HG02763 (cell line): ENCODE results near the gene ESYT3.

Source experiments
- ATAC-seq: cut with Tn5 transposase; IDR thresholded peaks from one replicate; pipeline ENCODE4 v1.9.1; 2021; ENCODE audit warnings: mild to moderate bottlenecking, moderate library complexity; ENCODE audit not compliant: unreplicated experiment

Gene ESYT3

DNA sequence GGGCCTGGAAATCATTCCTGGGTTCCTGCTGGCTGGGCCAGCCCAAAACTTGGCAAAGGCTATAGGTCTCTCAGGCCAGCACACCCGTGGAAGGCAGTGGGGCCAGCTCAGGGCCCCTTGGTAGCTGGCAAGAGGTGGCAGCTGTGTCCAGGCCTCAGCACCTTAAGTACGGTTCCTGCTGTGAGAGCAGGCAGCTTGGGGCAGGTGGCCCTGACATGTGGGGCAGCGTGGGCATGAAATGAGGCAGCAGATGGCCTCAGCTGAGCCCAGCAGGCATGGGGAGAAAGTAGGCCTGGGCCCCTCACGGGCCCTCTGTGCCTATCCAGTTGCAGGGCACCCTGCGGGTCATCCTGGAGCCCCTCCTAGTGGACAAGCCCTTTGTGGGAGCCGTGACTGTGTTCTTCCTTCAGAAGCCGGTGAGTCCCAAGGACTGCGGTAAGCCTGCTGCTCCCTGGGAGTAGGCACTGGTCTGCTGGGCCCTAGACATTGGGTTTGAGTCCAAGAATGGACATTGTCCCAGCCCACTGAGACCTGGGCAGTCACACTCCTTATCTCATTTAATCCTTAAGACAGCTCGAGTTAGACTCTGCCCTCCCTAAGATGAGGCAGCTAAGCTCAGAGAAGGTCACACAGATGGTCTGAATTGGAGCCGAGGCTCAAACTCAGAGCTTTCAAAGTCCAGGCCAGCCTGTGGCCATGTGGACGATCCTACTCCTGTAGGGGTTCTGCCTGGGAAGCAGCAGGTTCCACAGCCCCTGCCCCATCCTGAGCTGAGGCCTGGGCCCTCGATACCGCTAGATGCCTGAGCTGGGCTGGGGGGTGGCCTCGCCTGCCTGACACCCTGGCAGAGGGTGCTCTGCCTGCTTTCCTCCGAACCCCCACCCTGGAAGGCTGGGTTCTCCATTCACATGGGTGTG lies 25.5 kb downstream of the ESYT3 start:
- ATAC-seq, result no peak

DNA sequence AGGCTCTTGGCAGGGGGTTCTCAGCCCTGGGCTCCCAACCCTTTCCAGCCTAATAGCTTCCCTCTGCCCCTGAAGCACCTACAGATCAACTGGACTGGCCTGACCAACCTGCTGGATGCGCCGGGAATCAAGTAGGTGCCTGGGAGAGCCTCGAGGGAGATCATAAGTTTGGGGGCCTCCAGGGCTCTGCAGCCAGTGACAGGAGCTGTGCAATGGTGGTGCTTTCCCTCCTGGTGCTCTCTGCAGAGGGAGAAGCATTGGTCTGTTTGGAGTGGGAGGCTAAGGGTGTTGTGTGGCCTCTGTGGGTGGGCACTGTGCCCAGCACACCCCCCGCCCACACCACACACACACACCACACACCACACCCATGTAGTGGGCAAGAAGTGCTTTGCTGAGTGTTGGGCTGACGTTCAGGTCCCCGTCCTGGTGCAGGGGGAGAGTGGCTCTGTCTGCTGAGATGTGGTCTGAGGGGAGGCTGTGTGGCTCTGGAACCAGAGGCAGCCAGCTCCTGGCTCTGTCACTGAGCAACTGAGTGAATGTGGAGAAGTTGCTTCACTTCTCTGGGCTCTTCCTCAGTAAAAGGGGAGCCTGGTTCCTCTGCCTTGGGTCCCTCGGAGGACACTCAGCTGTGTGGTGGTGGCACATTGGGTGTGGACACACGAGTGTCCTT lies 26.3 kb downstream of the ESYT3 start:
- no peak for ATAC-seq

DNA sequence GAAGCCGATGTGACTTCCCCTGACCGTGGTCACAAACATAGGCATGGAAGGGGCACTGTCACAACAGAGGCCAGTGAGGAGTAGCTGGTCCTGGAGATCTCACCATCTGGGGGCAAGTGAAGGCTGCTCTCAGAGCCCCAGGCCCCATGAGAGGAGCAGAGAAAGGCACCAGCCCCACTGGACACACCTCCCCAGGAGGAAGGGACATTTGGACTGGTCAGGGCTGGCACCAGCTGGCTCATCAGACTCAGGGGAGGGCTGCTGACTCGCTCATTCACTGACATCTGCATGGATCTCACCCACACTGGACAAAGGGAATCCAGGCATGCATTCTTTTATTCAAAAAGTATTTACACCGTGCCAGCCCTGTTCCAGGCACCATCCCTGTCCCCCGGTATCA lies 26.8 kb downstream of the ESYT3 start:
- no peak for ATAC-seq

DNA sequence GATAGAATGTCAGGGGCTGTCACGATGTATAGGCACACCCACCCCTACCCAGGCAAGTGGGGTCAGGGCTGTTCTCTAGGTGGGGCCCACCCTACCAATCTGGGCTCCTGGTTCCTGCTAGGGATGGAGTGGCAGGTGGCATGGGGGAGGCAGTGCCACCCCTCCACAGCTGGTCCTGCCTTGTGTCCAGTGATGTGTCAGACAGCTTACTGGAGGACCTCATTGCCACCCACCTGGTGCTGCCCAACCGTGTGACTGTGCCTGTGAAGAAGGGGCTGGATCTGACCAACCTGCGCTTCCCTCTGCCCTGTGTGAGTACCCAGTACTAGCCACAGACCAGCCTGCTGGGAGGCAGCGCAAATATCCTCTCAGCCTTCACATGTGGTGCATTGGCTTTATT lies 27.5 kb downstream of the ESYT3 start:
- ATAC-seq, result no peak

DNA sequence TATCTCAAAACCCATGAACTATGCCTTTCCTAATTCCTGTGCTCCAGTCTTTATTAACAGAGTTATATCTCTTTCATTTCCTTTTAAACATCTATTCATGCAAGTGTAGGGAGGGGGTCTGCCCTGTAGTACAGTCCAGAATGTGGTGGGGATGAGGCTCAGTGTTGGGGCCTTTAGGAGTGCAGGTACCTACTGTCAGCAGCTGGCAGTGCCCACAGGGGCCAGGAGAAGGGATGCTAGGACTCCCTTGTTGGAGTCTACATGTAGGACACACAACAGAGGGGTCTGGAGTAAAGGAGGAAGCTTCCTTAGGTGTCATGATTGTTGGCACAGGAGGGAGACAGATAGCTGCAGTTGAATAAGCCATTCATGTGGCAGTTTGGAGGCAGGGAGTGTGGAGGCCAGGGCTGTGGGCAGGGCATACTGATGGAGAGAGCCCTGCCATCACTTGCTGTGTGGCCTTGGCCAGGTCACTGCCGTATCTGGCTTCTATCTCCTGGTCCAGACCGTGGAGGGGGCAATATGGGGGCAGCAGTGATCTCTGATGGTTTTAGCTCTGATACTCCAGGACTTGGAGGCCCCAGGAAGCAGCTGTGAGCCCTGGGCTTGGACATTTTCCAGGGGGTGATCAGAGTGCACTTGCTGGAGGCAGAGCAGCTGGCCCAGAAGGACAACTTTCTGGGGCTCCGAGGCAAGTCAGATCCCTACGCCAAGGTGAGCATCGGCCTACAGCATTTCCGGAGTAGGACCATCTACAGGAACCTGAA lies 29.5 kb downstream of the ESYT3 start:
- no peak for ATAC-seq

DNA sequence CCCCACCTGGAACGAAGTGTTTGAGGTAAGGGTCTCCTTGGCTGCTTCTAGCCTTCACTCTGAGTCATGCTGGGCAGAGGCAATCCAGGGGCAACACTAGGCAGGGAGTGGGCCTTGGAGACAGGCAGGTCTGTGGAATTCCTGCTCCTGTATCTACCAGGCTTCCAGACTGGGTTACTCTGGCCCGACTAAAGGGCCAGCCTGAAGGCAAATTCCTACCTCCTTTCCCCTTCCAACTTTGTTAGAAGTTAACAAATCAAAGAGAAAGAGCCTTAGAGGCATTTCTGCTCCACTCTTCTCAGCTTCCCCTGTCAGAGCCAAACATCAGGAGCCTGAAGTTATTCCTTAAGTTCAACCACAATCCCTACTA lies 30.1 kb downstream of the ESYT3 start:
- ATAC-seq, result no peak

DNA sequence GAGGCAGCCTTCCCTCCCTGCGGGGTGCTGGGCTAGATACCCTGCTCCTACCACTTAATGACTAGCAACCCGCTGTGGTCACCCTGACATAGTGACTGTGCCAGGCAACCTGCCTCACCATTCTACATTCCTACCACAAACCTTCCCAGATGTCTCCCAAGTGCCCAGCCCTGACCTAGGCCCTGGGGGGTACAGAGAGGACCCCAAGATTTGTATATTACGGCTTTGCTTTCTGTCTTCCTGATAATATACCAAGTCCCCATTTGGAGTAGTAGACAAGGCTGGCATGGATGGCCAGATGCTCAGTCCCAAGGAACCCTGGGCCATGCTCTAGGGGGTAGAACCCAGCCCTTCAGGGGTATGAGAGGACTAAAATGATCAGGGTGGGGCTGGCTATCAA lies 31.0 kb downstream of the ESYT3 start:
- no peak for ATAC-seq

DNA sequence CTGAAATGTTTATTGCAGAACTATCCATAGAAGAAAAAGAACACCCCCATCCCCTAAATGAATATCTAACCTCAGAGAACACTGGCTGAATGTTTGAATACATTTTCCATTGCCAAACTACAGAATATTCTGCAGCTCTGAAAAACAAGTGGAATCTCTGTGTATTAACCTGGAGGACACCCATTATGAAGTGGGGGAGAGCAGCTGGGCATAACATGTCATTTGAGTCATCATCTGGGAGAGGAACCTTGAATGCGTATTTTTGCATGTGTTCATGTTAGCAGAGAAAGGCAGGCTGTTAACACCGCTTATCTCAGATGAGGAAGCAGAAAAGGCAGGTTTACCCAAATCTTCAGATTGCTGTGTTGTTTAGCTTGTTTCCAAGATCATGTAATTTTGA lies 31.5 kb downstream of the ESYT3 start:
- ATAC-seq, result no peak

DNA sequence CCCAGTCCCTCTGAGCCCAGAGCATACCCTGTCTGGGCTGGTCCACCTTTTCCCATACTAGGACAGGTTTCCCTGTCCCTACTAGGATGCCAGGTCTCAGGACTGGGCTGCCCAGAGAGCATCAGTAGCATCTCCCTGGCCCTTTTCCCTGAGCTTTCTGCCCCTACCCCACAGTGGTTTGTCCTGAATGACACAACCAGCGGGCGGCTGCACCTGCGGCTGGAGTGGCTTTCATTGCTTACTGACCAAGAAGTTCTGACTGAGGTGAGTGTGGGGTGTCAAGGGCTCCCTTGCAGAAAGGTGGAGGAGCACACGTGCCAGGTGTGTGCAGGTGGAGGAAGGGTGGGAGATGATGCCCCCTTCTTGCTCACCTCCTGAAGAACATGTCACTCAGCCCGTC lies 33.5 kb downstream of the ESYT3 start:
- ATAC-seq, result no peak

DNA sequence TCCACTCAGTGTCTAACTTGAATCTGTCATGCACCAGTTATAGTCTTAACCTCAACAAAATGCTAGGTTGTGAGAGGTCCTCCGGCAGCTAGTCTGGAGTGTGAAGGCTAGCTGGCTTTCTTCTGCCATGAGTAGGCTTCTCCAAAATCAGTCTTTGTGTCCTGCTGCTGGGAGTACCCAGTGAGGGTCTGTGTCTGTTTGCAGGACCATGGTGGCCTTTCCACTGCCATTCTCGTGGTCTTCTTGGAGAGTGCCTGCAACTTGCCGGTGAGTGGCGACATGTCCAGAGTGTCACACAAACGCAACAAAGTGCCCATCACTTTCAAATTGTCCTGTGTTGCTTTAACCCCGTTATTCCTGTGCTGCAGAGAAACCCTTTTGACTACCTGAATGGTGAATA lies 34.0 kb downstream of the ESYT3 start:
- no peak for ATAC-seq

DNA sequence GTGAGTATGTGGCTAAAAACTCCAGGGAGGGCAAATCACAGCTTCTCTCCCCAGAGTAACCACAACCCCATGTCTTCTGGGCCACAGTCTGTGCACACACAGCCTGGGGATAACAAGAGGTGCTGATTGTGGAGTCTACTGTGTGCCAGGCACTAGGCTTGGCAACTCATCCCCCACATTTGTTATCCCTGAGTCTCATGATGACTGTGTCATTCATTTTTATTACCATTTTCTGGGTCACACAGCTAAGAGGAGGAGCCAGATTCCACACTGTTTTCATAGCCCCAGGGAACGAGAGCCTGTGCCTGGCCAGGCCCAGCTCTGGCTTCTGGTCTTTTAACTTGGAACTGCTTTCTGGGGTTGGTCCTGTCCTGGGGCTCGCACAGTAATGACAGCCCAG lies 34.5 kb downstream of the ESYT3 start:
- no peak for ATAC-seq

DNA sequence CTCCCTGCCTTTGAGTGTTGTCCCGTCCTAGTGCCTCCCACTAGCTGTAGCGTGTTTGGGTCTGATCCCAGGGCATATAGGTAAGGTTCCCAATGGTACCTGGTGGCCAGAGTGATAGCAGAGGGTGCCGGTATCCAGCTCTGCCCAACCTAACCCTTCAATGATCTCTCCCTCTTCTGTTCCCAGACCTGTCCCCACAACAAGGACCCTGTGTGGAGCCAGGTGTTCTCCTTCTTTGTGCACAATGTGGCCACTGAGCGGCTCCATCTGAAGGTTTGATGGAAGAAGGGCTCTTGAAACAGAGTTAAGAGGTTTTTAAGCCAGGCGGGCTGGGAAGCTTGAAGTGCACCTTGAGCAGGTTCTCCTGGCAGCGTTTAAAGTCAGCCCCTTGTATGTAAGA lies 35.5 kb downstream of the ESYT3 start:
- ATAC-seq, result no peak

DNA sequence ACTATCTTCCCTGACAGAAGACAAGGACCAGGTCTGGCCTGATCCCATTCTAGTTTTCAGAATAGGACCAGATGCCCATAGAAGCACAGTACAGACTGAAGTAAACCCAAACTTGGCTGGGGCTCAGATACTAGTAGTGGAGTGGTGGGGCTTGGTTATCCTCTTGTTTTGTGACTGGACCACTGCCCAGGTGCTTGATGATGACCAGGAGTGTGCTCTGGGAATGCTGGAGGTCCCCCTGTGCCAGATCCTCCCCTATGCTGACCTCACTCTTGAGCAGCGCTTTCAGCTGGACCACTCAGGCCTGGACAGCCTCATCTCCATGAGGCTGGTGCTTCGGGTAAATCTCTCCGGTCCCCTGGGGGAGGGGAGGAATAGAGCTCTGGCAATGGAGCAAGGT lies 36.3 kb downstream of the ESYT3 start:
- ATAC-seq, result no peak

DNA sequence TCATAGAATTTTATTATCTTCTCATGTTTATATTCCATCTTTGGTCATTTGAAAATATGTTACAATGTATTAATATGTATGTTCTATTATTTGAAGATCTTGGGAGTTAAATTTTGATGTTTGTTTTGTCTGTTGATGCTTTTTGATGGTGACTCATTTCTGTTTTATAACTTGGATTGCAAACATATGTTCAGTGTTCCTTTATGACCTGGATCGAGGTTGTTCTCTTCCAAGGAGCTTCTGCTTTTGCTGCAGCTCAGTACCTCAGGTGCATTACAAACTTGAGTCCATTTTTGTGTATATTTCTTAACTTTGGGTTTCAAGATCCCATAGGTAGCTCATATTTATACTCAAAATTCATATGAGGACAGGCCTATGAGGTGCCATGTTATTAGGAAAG lies 37.1 kb downstream of the ESYT3 start:
- ATAC-seq, result no peak

DNA sequence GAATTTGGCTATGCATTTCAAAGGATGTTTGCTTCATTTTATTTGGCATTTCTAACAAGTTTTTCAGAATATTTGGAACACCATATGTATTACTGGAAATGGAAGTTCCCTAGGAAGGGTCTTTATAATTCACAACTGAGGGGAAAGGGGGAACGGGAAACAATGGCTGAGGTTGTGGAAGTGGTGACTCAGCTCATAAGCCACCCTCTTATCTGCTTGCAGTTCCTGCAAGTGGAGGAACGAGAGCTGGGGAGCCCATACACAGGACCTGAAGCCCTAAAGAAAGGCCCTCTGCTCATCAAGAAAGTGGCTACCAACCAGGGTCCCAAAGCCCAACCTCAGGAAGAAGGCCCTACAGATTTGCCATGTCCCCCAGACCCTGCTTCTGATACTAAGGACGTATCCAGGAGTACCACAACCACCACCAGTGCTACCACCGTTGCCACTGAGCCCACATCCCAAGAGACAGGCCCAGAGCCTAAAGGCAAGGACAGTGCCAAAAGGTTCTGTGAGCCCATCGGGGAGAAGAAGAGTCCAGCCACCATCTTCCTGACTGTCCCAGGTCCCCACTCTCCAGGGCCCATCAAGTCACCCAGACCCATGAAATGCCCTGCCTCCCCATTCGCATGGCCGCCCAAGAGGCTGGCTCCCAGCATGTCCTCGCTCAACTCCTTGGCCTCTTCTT lies 37.9 kb downstream of the ESYT3 start:
- no peak for ATAC-seq

DNA sequence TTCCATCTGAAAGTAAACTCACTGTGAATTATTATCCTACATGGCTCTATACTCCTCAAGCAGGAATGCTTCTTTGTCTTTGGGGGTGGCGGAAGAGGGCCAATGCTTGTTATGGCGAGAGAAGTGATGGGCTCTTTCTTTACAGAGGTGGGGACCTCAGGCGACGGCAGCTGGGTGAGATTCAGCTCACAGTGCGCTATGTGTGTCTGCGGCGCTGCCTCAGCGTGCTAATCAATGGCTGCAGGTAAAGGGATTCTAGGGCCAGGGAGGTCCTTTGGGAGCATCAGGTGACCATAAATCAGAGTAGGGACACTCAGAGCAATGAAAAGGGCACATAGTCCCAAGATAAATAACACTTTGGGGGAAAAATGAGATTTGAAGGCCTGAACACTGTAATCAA lies 39.0 kb downstream of the ESYT3 start:
- no peak for ATAC-seq

DNA sequence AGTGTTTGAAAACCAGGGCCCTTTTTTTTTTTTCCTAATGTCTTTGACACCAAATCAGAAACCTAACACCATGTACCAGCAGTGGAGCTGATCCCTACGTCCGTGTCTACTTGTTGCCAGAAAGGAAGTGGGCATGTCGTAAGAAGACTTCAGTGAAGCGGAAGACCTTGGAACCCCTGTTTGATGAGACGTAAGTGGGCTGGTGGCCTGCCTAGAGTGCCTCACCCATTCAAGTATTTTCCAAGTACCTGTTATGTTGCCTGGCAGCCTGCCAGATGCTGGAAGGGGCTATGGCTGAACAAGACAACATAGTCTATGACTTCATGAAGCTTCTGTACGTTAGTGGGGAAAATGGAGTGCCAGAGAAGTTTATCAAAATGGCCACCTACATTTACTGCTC lies 39.7 kb downstream of the ESYT3 start:
- ATAC-seq, result no peak

DNA sequence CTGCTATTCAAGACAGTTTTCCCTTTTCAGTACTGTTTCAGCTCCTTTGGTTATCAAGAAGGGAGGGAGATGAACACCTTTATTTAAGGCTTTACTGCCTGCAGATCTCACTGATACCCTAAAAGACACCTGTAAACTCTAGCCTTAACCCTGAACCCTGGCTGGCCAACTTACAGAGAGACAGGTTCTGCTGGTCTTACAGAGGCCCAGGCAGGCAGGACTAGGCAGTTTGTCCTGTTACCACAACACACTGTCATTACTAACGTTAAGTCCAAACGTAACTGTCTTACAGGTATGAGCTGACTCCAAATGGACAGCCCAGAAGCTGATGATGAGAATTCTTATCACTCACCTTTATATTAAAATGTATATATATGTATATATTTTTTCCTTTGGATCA lies 42.1 kb downstream of the ESYT3 start:
- ATAC-seq, result no peak

DNA sequence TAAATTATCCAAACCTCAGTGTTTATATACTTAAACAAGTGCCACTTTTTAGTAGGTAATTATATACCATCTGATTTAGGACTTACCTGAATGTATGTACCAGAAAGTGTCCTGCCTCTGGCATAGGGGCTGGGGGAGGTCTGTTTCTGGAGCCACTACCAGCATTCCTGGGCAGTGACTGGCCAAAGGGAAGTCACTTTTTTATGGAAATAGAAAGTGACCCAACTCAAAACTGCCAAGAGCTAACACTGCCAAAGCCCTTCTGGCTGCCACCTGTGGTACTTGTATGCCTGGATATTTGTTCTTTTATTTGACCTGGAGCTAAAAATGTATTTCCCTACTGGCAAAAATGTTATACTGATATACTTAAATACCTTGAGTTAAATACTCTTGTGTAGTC lies 42.7 kb downstream of the ESYT3 start:
- no peak for ATAC-seq

DNA sequence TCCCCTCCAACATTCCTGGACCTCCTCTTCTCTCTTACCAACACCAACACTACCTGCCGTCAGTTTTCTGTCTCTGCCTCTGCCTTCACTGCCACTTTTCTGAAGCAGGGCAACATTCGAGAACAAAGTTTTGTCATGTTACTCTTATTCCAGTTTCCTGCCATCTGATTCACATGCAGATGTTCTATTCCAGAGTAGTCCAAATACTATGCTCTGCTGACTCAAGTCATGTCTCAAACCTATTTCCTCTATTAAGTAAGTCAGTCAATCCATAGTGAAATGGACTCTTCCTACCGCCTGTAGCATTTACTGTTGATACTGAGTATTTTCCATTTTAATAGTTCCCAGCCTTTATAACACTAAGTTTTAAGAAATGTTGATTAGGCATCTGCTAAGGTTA lies 43.4 kb downstream of the ESYT3 start:
- ATAC-seq, result no peak

DNA sequence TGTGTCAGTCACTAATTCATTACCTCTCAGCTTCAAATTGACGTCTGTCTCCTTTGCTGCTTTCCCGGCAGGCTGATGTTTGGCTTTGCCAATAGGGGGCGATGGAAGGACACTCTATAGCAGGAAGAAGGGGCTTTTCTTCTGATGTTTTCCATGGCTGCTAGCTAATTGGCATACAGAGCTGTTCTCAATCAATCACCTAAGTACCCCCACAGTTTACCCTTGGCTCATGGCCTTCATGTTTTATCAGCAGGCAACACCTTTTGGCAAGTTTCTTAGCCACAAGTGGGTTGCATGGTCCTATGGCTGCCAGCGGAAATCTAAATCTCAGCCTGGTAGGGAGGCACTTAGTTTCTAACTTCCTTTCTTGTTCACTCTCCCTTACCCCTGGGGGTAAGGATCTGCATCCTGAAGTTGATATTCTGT lies 45.0 kb downstream of the ESYT3 start:
- no peak for ATAC-seq
